HCT116 (cell line): Measurements from ENCODE around the gene LRAT. TPM values are rescaled to one million over a fixed set of nuclear protein-coding genes. Genes with fewer than 3 reads are reported as not detected.

Source experiments
- ATAC-seq: fragments of 200-7000 bp; cut with Tn5 transposase; 2 replicates; pipeline ENCODE4 v1.9.1; 2020; ENCODE audit warnings: mild to moderate bottlenecking, moderate library complexity
- BruUV-seq: library from RNA; stranded (reverse); fragments of 400-500 nt; replicated peaks from 2 replicates; lab custom pipeline; 2021; lab: Mats Ljungman, UMichigan
- CTCF ChIA-PET: fragments of 300-600 bp; sonication (Branson Sonifier 250); formaldehyde crosslinking; loops from one replicate; lab custom pipeline; 2021; ENCODE audit warnings: antibody characterized with exemption; lab: Charles Lee
- POLR2A ChIA-PET: fragments of 300-600, 350-600 bp; sonication (Branson Sonifier 250); formaldehyde crosslinking; loops from one replicate; lab custom pipeline; 2021; ENCODE audit warnings: antibody characterized with exemption; lab: Charles Lee
- RAD21 ChIA-PET, 2 experiments: fragments of 300-600 bp; sonication (Branson Sonifier 250); formaldehyde crosslinking; loops; one replicate each; lab custom pipeline; 2023; ENCODE audit warnings: low total read pairs in 2 of 2; ENCODE audit not compliant: uncharacterized antibody in 2 of 2, unreplicated experiment in 2 of 2, low non-redundant PET in 1 of 2; lab: Charles Lee
- DNase-seq: peaks from one replicate; pipeline ENCODE4 v3.0.0-alpha.2; 2010; ENCODE audit warnings: low read depth, low spot score
- H2AFZ ChIP-seq: fragments of 200-600 bp; shearing (Covaris generic), sonication (generic); 2 replicates; pipeline ENCODE4 v1.6.1; 2017; ENCODE audit warnings: low read depth, mixed run types, mixed read lengths, antibody characterized with exemption, low read length; ENCODE audit not compliant: poor library complexity, severe bottlenecking
- H3K27ac ChIP-seq: 2 replicates; pipeline ENCODE4 v1.5.1; 2012; ENCODE audit warnings: low read depth, low read length
- H3K27me3 ChIP-seq: fragments of 200-600 bp; sonication (generic); 2 replicates; pipeline ENCODE4 v1.6.1; 2016; ENCODE audit warnings: mixed run types, low read length, mixed read lengths; ENCODE audit not compliant: insufficient read depth
- H3K36me3 ChIP-seq, 2 experiments: fragments of 200-500 bp in 1 of 2; fragments of 200-600 bp in 1 of 2; sonication (Bioruptor generic) in 1 of 2; sonication (generic) in 1 of 2; 2 replicates each; pipeline versions ENCODE4 v1.5.1 to v1.6.1; 2014 to 2016; ENCODE audit warnings: low read length in 2 of 2, inconsistent platforms in 1 of 2, mixed read lengths in 1 of 2, mixed run types in 1 of 2; ENCODE audit not compliant: insufficient read depth in 2 of 2, control insufficient read depth in 1 of 2
- H3K4me1 ChIP-seq, 2 experiments: fragments of 200-600 bp in 1 of 2; sonication (generic) in 1 of 2; 2 replicates each; pipeline versions ENCODE4 v1.5.1 to v1.6.1; 2012 to 2017; ENCODE audit warnings: low read length in 2 of 2, inconsistent platforms in 1 of 2, mild to moderate bottlenecking in 1 of 2, mixed read lengths in 1 of 2, mixed run types in 1 of 2, moderate library complexity in 1 of 2; ENCODE audit not compliant: insufficient read depth in 2 of 2, control insufficient read depth in 1 of 2
- H3K4me2 ChIP-seq: fragments of 200-600 bp; sonication (generic); 2 replicates; pipeline ENCODE4 v1.6.1; 2017; ENCODE audit warnings: mixed run types, low read length, mixed read lengths
- H3K4me3 ChIP-seq, 2 experiments: fragments of 200-600 bp in 1 of 2; sonication (generic) in 1 of 2; replicated peaks in 1 of 2; 2 replicates each; pipeline ENCODE4 v1.5.1; 2011 to 2016; ENCODE audit warnings: low read length in 2 of 2, control low read depth in 1 of 2, low read depth in 1 of 2, mild to moderate bottlenecking in 1 of 2, mixed read lengths in 1 of 2, mixed run types in 1 of 2
- H3K79me2 ChIP-seq: fragments of 200-600 bp; sonication (generic); 2 replicates; pipeline ENCODE4 v1.6.1; 2017; ENCODE audit warnings: mild to moderate bottlenecking, mixed run types, low read length, moderate library complexity, mixed read lengths; ENCODE audit not compliant: insufficient read depth
- H3K9ac ChIP-seq: fragments of 200-600 bp; sonication (generic); 2 replicates; pipeline ENCODE4 v1.6.1; 2016; ENCODE audit warnings: low read length, mixed read lengths
- H3K9me2 ChIP-seq: fragments of 200-600 bp; sonication (generic), shearing (Covaris generic); 2 replicates; pipeline ENCODE4 v1.6.1; 2017; ENCODE audit warnings: mixed run types, mild to moderate bottlenecking, moderate library complexity; ENCODE audit not compliant: insufficient read depth
- H3K9me3 ChIP-seq, 2 experiments: fragments of 200-500 bp in 1 of 2; fragments of 200-600 bp in 1 of 2; sonication (Bioruptor generic) in 1 of 2; sonication (generic) in 1 of 2; 2 replicates each; pipeline ENCODE4 v1.6.1; 2014 to 2017; ENCODE audit warnings: low read length in 2 of 2, mixed read lengths in 2 of 2, inconsistent platforms in 1 of 2, low read depth in 1 of 2, mild to moderate bottlenecking in 1 of 2, mixed run types in 1 of 2, moderate library complexity in 1 of 2; ENCODE audit not compliant: control insufficient read depth in 1 of 2, insufficient read depth in 1 of 2
- H4K20me1 ChIP-seq: fragments of 200-600 bp; sonication (generic), shearing (Covaris generic); 2 replicates; pipeline ENCODE4 v1.6.1; 2017; ENCODE audit warnings: mixed run types, mild to moderate bottlenecking, moderate library complexity; ENCODE audit not compliant: insufficient read depth
- EGR1 ChIP-seq: IDR thresholded peaks from 2 replicates; pipeline ENCODE4 v1.6.1; 2012; ENCODE audit warnings: low read depth
- EZH2phosphoT487 ChIP-seq: fragments of 200-600 bp; IDR thresholded peaks from 2 replicates; pipeline ENCODE4 v1.6.1; 2018; ENCODE audit warnings: antibody characterized with exemption, borderline replicate concordance
- FOSL1 ChIP-seq: IDR thresholded peaks from 2 replicates; pipeline ENCODE4 v1.6.1; 2012; ENCODE audit warnings: low read depth
- POLR2A ChIP-seq: IDR thresholded peaks from 2 replicates; pipeline ENCODE4 v1.7.0; 2011; ENCODE audit warnings: borderline replicate concordance; ENCODE audit not compliant: insufficient read depth, insufficient read length; ENCODE audit errors: extremely low read depth
- RAD21 ChIP-seq: IDR thresholded peaks from 2 replicates; pipeline ENCODE4 v1.6.1; 2012; ENCODE audit warnings: low read depth, mild to moderate bottlenecking
- TCF7L2 ChIP-seq: IDR thresholded peaks from 2 replicates; pipeline ENCODE4 v1.7.0; 2011; ENCODE audit warnings: borderline replicate concordance, inconsistent platforms; ENCODE audit not compliant: insufficient read depth, insufficient read length; ENCODE audit errors: extremely low read depth
- ZNF274 ChIP-seq: fragments of 200-500 bp; sonication (Bioruptor generic); IDR thresholded peaks from 2 replicates; pipeline ENCODE4 v1.6.1; 2014; ENCODE audit warnings: mild to moderate bottlenecking, low read depth, low read length, inconsistent platforms
- intact Hi-C: fragments of 100-400 bp; cut with micrococcal nuclease; formaldehyde crosslinking; loops from 2 replicates; pipeline ENCODE4 v1.10.0; 2022
- total RNA-seq: library from RNA; stranded (reverse); gene quantifications from one replicate; pipeline ENCODE4 v1.2.1, GENCODE V29; 2021; ENCODE audit not compliant: unreplicated experiment
- TF ChIP-seq, protein P1 (sequence below): IDR thresholded peaks from 2 replicates; pipeline ENCODE4 v1.6.1; 2012

LRAT gene
- total RNA-seq, 1 experiment from 2014 or later = 3.8 TPM

GRCh38 chr4:154757713-154758112 lies 13.9 kb downstream of the LRAT start:
- Histone ChIP-seq H3K9me2 (no peaks in the 10 kb centered on the region), H3K9ac (no peak overlapping the region), H3K27me3 (no peaks in the 10 kb centered on the region), H3K36me3 (no peaks in the 10 kb centered on the region), H2AFZ (no peak overlapping the region), H3K27ac (no peak overlapping the region), H3K4me2 (no peak overlapping the region), H3K9me3 (no peaks in the 10 kb centered on the region), H3K79me2 (no peaks in the 10 kb centered on the region), H3K4me3 (no peak overlapping the region), H4K20me1 (no peaks in the 10 kb centered on the region), H3K4me1 (no peaks in the 10 kb centered on the region)
- no TSS peak for BruUV-seq
- ChIA-PET RAD21 (no interaction called here), CTCF (interaction anchor here (0.6 kb wide), 1 partner anchor 1514 kb away, joined by 4 read pairs; no protein-coding TSS in a partner anchor), POLR2A (no interaction called here)
- DNase-seq (no peak), ATAC-seq (no peak)
- TF ChIP-seq ZNF274 = no peak
- no peak for TF ChIP-seq RAD21
- TF ChIP-seq, protein P1, sequence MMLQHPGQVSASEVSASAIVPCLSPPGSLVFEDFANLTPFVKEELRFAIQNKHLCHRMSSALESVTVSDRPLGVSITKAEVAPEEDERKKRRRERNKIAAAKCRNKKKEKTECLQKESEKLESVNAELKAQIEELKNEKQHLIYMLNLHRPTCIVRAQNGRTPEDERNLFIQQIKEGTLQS = no peak
- no peak for TF ChIP-seq POLR2A
- no peak for TF ChIP-seq TCF7L2
- TF ChIP-seq FOSL1 = no peak
- no peak for TF ChIP-seq EZH2phosphoT487
- intact Hi-C loops = no loop called here

GRCh38 chr4:154760895-154761294 lies 17.1 kb downstream of the LRAT start:
- ChIA-PET POLR2A (no interaction called here), RAD21 (no interaction called here), CTCF (no interaction called here)
- BruUV-seq = no TSS peak
- H3K79me2 ChIP-seq = no peaks in the 10 kb centered on the region
- no peaks in the 10 kb centered on the region for H3K9me3 ChIP-seq
- H3K27ac ChIP-seq = no peak overlapping the region
- no peak overlapping the region for H3K9ac ChIP-seq
- H3K27me3 ChIP-seq = no peaks in the 10 kb centered on the region
- intact Hi-C loops = no loop called here
- DNase-seq = no peak
- no peak overlapping the region for H2AFZ ChIP-seq
- H3K9me2 ChIP-seq = no peaks in the 10 kb centered on the region
- ATAC-seq = no peak
- H3K4me1 ChIP-seq = no peaks in the 10 kb centered on the region
- no peaks in the 10 kb centered on the region for H4K20me1 ChIP-seq
- H3K4me2 ChIP-seq = no peak overlapping the region
- TF ChIP-seq, protein P1 = no peak
- TF ChIP-seq EZH2phosphoT487 = no peak
- no peak for TF ChIP-seq TCF7L2
- no peak for TF ChIP-seq EGR1
- no peak overlapping the region for H3K4me3 ChIP-seq
- no peaks in the 10 kb centered on the region for H3K36me3 ChIP-seq
